ENCODE results near the gene NGLY1.

DNA sequence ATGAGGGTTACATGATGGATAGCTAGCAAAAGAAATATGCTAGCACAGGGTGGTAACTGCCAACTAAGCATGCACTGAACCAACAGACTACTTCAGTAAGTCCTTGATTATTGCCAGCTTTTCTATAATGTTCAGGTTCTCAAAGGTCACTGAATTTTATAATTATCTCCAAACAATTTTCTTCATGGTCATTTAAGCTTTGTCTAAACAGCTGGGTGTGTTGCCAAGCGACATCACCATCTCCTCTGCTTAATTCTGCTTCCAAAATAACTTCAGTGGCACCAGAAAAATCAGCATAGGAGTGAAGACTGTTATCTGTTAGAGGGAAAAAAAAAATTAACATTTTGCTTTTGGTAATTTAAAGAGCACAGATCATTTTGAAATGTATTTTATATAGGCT lies 63.9 kb downstream of the NGLY1 start:
- TF ChIP-seq, protein P1, sequence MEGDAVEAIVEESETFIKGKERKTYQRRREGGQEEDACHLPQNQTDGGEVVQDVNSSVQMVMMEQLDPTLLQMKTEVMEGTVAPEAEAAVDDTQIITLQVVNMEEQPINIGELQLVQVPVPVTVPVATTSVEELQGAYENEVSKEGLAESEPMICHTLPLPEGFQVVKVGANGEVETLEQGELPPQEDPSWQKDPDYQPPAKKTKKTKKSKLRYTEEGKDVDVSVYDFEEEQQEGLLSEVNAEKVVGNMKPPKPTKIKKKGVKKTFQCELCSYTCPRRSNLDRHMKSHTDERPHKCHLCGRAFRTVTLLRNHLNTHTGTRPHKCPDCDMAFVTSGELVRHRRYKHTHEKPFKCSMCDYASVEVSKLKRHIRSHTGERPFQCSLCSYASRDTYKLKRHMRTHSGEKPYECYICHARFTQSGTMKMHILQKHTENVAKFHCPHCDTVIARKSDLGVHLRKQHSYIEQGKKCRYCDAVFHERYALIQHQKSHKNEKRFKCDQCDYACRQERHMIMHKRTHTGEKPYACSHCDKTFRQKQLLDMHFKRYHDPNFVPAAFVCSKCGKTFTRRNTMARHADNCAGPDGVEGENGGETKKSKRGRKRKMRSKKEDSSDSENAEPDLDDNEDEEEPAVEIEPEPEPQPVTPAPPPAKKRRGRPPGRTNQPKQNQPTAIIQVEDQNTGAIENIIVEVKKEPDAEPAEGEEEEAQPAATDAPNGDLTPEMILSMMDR (IDR thresholded peaks at IDR 0.05): no peak
- TF ChIP-seq ZFX (IDR thresholded peaks at IDR 0.05; ENCODE audit: borderline replicate concordance): no peak
